Ascending aorta (tissue), 2 donors: Measurements from ENCODE around the gene MKS1. TPM values are rescaled to one million over a fixed set of nuclear protein-coding genes. Genes with fewer than 3 reads are reported as not detected.

Experiments
- DNase-seq, 2 donors: peaks; one replicate each; pipeline ENCODE4 v3.0.0-alpha.2; 2019; ENCODE audit warnings: low spot score in 2 of 2
- H3K27ac ChIP-seq, 2 donors: fragments of 200-600 bp; sonication (generic); one replicate each; pipeline ENCODE4 v1.5.1; 2016 to 2017; ENCODE audit warnings: mild to moderate bottlenecking in 1 of 2
- H3K27me3 ChIP-seq: fragments of 200-600 bp; sonication (generic); one replicate; pipeline ENCODE4 v1.5.1; 2017
- H3K36me3 ChIP-seq, 2 donors: fragments of 200-600 bp; sonication (generic); one replicate each; pipeline ENCODE4 v1.5.1; 2016
- H3K4me1 ChIP-seq, 2 donors: fragments of 200-600 bp; sonication (generic); one replicate each; pipeline ENCODE4 v1.5.1; 2016 to 2017; ENCODE audit warnings: mild to moderate bottlenecking in 1 of 2
- H3K4me3 ChIP-seq, 2 donors: fragments of 200-600 bp; sonication (generic); one replicate each; pipeline ENCODE4 v1.5.1; 2016 to 2017; ENCODE audit warnings: mild to moderate bottlenecking in 1 of 2
- H3K9me3 ChIP-seq, 2 donors: fragments of 200-600 bp; sonication (generic); one replicate each; pipeline ENCODE4 v1.5.1; 2016
- CTCF ChIP-seq, 3 experiments: fragments of 200-600 bp in 2 of 3; fragments of 450-650 bp in 1 of 3; sonication (generic) in 2 of 3; IDR thresholded peaks; one replicate each; pipeline ENCODE4 v1.5.1; 2016 to 2019; ENCODE audit warnings: antibody characterized with exemption in 3 of 3, mild to moderate bottlenecking in 1 of 3, moderate library complexity in 1 of 3
- intact Hi-C: fragments of 100-400 bp; cut with DNase I; formaldehyde crosslinking; loops from one replicate; pipeline ENCODE4 v1.15.1; 2023
- total RNA-seq: library from RNA; depleted of rRNA; stranded (reverse); fragments of >200 nt; gene quantifications from one replicate; pipeline ENCODE4 v1.1.0, GENCODE V29; 2016

The MKS1 gene
- total RNA-seq, 1 donor from 2014 or later: 1.5 TPM

GRCh38 chr17:58195518-58196123 lies 23.4 kb downstream of the MKS1 start:
- no peak overlapping the region for H3K27ac ChIP-seq
- intact Hi-C loops: no loop called here
- no peaks in the 10 kb centered on the region for H3K36me3 ChIP-seq
- H3K9me3 ChIP-seq: no peaks in the 10 kb centered on the region
- no peaks in the 10 kb centered on the region for H3K4me1 ChIP-seq
- DNase-seq: no peak
- no peak for TF ChIP-seq CTCF (IDR thresholded peaks at IDR 0.05)
- no peak overlapping the region for H3K4me3 ChIP-seq
- no peaks in the 10 kb centered on the region for H3K27me3 ChIP-seq

GRCh38 chr17:58193641-58194255 lies 25.3 kb downstream of the MKS1 start:
- no peaks in the 10 kb centered on the region for H3K4me1 ChIP-seq
- no peaks in the 10 kb centered on the region for H3K27me3 ChIP-seq
- DNase-seq: peak in 1 of 2 donors; percentile 50
- H3K4me3 ChIP-seq: no peak overlapping the region
- H3K9me3 ChIP-seq: no peaks in the 10 kb centered on the region
- no peak for TF ChIP-seq CTCF (IDR thresholded peaks at IDR 0.05)
- intact Hi-C loops: no loop called here
- H3K27ac ChIP-seq: no peak overlapping the region
- H3K36me3 ChIP-seq: no peaks in the 10 kb centered on the region

DNA sequence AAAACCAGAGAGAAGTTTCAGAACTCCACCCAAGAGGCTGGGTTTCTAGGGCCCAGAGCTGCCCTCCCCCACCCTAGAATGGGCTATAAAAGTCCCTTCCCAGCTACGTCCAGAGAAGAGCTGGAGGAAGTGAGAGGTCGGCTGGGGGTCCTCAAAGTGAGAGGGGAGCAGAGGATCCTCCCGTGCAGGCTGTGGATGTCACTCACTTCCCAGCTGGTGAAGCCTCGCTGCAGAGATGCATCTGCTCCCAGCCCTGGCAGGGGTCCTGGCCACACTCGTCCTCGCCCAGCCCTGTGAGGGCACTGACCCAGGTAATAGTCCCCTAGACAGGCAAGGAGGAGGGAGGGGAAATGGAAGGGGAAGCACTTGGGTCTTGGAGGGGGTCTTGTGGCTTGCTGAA lies 26.4 kb downstream of the MKS1 start, which contains the start of gene EPX:
EPX (plus strand) TSS at position 115 of the 400 bp plus-strand sequence; CDS start at position 236, 121 bp downstream.
- Histone ChIP-seq H3K4me1 (no peaks in the 10 kb centered on the region), H3K27ac (no peak within 1 kb of the TSS), H3K36me3 (no peaks in the 10 kb centered on the region), H3K27me3 (no peaks in the 10 kb centered on the region), H3K4me3 (no peak within 1 kb of the TSS), H3K9me3 (no peaks in the 10 kb centered on the region)
- no peak for DNase-seq
- no peak for TF ChIP-seq CTCF (IDR thresholded peaks at IDR 0.05)
- intact Hi-C loops: no loop called here

DNA sequence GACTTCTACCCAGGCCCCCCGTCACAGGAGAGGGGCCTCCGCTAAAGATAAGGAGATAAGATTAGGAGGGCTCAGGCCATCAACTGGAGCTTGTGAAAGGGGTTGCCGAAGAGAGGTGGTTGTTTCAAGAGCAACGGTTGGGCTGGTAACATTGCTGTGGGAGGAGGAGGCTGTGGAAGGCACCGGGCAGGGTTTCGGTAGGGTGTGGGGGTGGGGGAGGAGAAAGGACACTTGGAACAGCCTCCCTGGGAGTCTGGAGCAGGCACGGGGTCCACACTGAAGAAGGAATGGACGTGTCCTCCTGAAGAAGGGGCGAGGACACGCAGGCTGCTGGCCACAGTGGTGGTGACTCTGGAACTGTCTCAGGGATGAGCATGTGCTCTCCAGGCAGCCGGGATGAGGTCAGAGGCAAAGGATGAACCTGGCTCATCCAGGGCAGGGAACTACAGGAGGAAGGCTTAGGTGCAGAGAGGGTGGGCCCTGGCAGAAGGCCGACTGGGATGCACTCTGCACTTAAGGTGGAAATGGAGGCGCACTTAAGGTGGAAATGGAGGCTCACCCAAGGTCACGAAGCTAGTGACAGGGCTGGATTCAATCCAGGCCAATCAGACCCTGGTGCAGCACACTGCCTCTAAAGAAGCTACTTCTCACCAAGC lies 27.7 kb downstream of the MKS1 start:
- intact Hi-C loops: no loop called here
- peak in 1 of 2 donors; percentile 40 for DNase-seq
- no peak for TF ChIP-seq CTCF (IDR thresholded peaks at IDR 0.05)
- no peaks in the 10 kb centered on the region for H3K36me3 ChIP-seq
- no peaks in the 10 kb centered on the region for H3K4me1 ChIP-seq
- H3K4me3 ChIP-seq: no peak overlapping the region
- no peaks in the 10 kb centered on the region for H3K27me3 ChIP-seq
- H3K9me3 ChIP-seq: no peaks in the 10 kb centered on the region
- H3K27ac ChIP-seq: no peak overlapping the region

GRCh38 chr17:58189436-58190146 lies 29.5 kb downstream of the MKS1 start:
- no peaks in the 10 kb centered on the region for H3K27me3 ChIP-seq
- H3K4me3 ChIP-seq: no peak overlapping the region
- intact Hi-C loops: no loop called here
- H3K4me1 ChIP-seq: no peaks in the 10 kb centered on the region
- no peaks in the 10 kb centered on the region for H3K9me3 ChIP-seq
- peak in 1 of 2 donors; percentile 63 for DNase-seq
- TF ChIP-seq CTCF (IDR thresholded peaks at IDR 0.05): no peak
- H3K36me3 ChIP-seq: no peaks in the 10 kb centered on the region
- H3K27ac ChIP-seq: no peak overlapping the region
